ENCODE measurements around the gene ATP2A2.
"Not testable (repeated sequence)": the region's sequence is repeated elsewhere in the genome, so short reads cannot be mapped to it uniquely, and the experiment has no call there.

Gene ATP2A2

DNA sequence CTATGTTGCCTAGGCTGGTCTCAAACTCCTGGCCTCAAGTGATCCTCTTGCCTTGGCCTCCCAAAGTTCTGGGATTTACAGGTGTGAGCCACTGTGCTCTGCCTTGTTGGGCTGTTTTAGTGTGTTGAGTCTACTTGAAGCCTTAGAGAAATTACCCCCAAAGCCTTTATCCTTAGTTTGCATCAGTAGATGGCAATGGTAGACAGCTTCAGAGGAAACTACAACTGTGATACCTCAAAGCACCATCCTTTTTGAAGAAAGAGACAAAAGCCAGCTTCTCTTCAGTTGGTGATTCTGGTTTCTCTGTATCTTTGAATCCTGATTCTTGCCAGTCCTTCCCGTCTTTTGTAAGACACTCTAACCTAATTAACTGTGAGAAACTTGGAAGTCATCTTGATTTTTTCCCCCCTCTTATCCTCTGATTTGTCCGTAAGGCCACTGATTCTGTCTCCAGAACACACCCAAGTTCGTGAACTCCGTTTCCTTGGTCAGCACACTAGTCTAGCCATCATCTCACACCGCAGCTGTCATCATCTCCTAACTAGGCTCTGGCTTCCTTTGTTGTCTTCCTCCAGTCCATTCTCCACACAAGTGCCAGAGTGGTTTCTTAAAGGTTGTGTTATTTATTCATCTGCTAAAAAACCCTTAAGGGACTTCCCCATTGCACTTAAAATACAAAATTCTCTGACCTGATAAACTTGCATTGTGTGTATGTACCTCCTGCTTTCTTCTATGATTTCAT lies 20.2 kb downstream of the ATP2A2 start:
- DNase-seq: no peak

DNA sequence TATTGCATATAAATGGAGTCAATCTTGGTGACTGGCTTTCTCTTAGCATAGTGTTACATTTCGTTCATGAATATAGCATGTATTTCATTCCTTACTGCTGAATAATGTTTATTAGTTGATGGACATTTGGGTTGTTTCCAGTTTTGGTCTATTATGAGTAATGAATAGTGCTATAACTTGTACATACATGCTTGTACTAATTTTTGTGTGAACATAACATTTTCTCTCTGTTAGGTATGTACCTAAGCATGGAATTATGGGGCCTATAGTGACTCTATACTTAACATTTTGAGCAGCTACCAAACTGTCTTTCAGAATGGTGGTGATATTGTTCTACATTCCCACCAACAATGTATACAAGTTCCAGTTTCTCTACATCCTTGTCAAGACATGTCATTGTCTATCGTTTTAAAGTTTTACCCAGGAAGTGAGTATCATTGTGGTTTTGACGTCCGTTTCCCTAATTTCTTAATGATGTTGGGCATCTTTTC lies 23.1 kb downstream of the ATP2A2 start:
- no peak for DNase-seq

DNA sequence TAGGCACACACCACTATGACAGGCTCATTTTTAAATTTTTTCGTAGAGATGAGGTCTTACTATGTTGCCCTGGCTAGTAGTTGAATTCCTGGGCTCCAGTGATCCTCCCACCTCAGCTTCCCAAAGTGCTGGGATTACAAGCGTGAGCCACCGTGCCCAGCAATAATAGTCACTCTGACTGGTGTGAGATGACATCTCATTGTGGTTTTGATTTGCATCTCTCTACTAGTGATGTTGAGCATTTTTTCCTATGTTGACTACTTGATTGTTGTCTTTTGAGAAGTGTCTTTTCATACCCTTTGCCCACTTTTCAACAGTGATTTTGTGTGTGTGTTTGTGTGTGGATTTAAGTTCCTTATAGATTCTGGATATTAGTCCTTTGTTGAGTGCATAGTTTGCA lies 26.3 kb downstream of the ATP2A2 start:
- no peak for DNase-seq

DNA sequence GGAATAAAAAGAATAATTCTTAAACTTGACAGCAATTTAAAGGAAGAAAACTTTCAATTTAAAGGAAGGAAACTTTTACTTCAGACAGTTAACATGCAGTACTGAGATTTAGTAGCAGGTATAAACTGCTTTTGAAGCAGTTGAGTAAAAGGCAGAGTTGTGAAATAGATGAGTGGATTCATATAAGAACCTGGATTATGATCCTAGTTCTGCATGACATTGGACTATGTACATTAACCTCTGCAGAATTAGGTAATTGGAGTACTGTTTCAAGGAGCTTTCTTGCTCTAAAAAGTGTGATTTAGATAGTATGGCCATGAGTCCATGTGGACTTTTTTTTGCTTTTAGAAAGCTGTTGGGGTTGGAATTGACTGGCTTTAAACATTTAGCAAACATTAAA lies 29.7 kb downstream of the ATP2A2 start:
- no peak for DNase-seq

DNA sequence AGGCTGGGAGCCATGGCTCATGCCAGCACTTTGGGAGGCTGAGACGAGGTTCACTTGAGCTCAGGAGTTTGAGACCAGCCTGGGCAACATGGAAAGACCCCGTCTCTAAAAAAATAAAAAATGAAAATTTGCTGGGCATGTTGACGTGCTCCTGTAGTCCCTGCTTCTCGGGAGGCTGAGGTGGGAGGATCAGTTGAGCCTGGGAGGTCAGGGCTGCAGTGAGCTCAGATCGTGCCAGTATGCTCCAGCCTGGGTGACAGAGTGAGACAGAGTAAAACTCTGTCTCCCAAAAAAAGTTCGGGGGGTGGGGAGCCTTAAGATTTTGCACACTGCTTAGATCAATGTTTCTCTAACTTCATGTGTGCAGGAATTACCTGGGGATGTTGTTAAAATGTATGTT lies 30.9 kb downstream of the ATP2A2 start:
- DNase-seq: no peak

DNA sequence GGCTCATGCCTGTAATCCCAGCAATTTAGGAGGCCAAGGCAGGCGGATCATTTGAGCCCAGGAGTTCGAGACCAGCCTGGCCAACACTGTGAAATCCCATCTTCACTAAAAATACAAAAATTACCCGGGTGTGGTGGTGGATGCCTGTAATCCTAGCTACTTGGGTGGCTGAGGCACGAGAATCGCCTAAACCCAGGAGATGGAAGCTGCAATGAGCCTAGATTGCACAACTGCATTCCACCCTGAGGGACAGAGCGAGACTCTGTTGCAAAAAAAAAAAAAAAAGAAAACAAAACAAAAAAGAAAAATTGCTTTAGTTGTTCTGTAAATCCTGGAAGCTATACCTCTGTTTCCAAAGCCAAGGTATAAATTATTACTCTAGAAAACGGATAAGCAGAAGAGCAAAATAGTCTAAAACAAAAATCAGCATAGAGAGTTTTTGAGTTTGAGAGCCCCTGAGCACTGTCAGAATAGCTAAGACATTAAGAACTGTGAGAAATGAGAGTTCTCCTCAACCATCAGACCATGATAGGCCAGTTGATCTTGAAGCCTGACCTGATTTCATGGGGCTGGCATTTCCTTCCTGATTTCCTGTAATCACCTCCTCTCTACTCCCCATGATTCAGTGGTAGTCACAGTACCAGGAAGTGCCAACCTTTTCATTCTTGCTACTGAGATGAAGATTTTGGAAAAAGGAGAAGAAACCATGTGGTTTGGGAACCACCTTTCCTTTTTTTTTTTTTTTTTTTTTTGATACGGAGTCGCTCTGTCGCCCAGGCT lies 31.7 kb downstream of the ATP2A2 start:
- DNase-seq: no peak

DNA sequence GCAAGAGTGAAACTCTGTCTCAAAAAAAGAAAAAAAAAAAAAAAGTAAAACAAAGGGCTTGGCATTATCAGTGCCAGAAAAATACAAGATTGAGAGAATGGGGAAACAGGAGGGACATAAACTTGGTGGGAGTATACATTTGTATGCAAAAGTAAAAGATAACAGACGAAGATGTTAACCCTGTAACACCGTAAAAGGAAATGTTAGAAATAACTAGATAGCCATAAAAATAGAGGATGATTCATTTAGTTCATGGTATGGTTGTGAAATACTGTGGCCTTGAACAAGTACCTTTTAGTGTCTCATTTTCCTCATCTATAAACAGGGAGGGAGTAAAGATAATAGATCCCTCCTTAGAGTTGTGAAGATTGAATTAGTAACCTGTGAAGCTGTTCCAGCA lies 33.3 kb downstream of the ATP2A2 start:
- no peak for DNase-seq

DNA sequence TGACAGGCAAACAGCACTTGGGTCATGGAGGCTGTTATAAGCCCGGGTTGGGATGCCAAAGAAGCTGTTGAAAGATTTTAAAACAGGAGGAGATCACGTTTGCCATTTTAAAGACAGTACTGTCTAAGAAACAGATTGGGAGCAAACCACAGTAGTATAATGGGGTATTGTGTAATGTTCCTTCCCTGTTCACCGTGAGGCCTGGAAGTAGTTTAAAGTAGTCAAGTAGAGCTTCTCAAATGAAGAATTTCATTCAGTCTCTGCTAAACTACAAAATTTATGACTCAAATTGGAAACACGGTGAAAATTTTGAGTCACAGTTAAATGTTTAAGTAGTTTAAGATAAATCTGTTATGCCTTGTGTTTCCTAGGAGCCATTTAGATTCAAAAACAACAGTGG lies 35.8 kb downstream of the ATP2A2 start:
- DNase-seq: no peak

DNA sequence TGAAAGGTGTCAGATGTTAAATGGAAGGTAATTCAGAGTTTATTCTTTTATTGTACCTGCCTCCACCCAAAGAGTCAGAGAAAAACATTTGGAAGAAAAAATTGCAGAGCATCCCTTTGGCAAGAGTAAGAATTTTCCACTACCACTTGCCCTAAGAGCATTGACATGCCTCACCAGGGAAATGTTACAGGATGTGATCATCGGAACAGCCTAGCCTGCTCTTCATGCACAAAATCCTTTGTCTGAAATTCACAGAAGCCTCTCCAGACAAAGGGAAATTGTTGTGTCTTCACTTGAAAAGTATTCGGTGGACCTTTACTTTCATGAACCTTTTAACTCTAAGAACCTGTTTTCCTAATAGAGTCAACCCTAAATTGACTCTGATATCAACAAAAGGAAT lies 36.9 kb downstream of the ATP2A2 start:
- DNase-seq: no peak

DNA sequence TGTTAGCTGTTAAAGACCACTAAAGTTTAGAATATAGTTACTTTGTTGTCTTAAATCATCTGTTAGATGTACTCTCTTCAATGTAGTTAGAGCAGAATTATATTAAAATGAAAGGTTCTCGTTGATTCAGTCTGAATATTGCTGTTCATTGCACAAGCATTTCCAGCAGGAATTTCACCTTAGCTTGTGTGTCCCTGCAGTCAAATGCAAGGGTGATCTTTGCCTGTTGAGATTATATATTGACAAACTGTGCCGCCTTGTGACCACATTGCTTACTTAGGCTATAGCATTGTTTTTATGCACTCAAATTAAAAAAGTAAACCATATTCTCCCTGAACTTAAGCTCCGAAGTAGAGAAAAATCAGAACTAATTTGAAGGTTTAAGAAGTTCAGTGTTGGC lies 39.5 kb downstream of the ATP2A2 start:
- DNase-seq: no peak

DNA sequence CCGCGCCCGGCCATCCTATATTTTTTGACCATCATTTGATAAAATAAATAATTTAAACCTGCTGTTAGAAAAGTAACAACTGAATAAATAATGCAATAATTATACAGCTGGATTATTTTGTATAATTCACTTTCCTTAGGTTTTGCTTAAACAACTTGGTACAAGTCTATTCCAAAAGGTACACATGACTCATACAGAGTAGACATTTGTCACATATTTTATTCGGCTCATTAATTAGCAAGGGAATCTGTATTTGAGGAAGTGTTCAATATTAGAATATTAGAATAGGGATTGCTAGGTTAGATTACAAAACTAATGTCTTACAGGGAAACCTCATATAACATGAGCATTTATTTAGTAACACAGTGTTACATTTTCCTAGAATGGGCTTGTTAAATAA lies 48.7 kb downstream of the ATP2A2 start:
- no peak for DNase-seq

DNA sequence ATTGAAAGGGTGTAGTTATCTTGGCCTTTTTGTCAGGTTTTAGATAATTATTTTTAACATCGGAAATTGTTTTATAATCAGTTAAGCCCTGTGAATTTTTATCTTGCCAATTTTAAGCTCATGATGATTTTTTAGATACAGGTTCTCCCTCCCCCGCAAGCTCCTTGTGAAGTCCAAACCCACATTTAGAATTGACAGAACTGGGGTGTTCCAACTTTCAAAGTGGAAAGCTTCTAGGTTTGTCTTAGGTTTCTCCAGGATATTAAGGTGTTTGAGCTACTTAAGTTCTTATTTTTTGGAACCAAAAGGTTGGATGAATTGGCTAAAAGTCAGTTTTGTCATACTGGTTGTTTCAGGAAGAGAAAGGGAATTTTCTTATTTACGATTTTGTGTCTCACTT lies 49.1 kb downstream of the ATP2A2 start:
- no peak for DNase-seq

DNA sequence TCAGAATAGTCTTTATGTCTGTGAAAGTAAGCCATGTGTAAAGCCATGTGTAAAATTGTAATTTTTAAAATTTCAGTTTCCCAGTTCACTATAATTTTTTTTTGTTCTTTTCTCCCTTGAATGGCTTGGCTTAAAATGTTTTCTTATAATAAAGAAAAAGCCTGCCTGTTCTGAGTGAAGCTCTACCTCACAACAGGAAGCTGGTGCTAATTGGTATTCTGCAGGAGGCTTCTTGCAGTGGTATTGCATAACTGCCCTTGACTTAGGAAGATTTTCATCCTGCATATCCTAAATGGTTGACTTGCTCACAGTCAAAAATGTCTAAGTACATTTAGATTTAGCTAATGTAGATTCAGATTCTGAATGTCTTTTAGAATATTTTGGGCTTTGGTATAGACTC lies 49.5 kb downstream of the ATP2A2 start:
- DNase-seq: no peak

DNA sequence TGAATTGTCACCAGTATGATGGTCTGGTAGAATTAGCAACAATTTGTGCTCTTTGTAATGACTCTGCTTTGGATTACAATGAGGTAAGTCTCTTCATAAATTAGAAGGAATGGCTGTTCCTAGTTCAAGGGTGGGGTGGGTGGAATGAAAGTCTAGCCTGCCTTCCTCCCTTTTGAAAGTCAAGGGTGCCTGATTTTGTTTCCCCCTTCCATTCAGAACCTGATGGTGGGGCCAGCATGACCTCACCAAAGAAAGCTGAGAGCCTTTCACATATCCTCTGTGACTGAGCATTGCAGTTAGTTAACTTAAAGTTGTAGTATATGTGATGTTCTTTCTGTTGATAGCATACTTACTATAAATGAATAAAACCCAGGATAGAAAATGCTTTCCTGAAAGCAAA lies 52.2 kb downstream of the ATP2A2 start:
- no peak for DNase-seq

DNA sequence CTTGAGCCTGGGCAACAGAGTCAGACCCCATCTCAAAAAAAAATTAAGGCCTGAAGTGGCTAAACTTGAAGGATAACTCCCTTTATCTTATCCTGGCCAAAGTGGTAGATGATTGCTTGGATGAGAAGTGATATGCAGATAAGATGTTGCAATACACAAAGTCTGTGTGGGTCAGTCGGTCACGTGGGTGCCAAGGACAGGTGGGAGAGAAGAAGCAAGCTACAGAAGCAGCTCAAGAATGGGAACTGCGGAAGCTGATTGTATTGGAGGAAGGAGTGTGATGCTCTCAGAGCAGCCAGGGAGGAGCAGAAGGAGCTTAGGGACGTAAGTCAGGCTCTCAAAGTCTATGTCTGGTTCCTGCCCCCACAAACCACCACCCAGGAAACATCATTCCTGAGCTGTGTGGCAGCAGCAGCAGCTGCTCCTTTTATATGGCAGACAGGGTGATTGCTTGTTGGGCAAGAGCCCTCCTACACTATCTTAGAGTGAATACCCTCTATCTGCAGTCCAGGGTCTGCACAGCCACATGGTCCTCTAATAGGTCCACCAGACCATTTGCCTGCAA lies 54.5 kb downstream of the ATP2A2 start:
- DNase-seq: no peak

DNA sequence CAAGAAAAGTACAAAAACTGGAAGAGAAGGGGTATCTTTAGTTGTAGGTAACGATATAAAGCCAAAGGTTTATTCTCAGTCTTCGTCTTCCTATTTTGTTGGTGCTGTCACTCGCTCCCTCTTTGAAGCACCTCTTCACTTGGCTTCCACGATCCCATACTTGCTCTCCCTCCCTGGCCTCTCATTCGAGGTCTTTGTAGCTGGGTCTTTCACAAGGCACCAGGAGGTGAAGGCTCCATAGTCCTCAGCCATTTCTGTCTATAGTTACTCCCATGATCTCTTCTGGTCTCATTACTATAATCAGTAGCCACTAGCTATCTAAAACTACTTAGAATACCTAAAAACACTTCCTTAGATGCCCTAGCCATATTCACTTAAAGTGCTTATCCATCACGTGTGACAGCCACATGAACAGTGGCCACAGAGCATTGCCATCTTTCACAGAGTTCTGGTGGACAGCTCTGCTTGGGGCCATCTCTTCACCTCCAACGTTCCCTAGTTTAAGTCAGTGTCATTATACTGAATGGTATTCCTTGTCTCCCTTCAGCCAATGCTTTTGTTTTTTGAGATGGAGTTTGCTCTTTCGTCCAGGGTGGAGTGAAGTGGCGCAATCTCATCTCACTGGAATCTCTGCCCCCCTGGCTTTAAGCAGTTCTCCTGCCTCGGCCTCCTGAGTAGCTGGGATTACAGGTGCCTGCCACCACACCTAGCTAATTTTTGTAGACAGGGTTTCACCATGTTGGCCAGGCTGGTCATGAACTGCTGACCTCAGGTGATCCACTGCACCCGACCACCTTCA lies 57.1 kb downstream of the ATP2A2 start:
- no peak for DNase-seq

DNA sequence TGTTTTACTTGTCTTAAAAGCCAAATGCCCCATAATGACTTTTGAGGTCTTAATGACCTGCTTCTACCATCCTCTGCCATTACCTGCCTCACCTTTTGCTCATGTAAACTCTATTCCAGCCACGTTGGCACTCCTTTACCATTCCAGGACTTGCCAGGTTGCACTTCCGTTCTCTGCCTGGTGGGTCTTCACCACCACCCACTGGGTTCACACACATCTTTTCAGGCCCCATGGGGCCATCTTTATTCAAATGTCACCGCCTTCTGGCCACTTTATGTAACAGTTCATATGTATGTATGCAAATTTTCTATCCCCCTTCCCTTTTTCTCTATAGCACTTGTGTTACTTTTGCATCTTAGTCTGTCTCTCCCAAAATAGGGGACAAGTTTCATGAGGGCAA lies 57.7 kb downstream of the ATP2A2 start:
- no peak for DNase-seq

DNA sequence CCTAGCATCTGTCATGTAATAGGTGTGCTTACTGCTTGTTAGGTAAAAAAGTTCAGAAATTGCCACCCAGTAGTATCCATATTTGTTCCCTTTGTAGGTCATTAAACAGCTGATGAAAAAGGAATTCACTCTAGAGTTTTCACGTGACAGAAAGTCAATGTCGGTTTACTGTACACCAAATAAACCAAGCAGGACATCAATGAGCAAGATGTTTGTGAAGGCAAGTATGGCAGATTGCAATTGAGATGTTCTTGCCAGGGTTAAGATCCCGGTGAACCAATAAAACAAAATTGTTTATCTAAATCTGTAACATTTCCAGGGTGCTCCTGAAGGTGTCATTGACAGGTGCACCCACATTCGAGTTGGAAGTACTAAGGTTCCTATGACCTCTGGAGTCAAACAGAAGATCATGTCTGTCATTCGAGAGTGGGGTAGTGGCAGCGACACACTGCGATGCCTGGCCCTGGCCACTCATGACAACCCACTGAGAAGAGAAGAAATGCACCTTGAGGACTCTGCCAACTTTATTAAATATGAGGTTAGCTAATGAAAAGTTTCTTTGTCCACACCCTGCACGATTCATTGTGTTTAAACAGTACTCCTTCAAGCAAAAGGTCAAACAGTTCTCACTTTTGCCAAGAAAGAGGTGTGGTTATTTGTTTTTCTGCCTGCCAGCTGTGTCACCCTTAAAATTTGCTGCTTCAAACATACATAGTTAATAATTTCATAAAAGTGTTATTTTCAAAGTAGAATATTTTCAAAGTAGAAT lies 58.3 kb downstream of the ATP2A2 start:
- no peak for DNase-seq

DNA sequence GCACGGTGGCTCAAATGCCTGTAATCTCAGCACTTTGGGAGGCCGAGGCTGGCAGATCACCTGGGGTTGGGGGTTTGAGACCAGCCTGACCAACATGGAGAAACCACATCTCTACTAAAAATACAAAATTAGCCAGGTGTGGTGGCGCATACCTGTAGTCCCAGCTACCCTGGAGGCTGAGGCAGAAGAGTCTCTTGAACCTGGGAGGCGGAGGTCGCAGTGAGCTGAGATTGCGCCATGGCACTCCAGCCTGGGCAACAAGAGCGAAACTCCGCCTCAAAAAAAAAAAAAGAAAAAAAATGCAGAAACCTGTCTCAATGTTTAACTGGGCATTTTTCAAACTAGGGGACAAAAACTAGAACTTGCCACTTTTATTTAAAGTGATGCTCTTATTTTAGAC lies 59.2 kb downstream of the ATP2A2 start:
- DNase-seq: not testable (repeated sequence)

DNA sequence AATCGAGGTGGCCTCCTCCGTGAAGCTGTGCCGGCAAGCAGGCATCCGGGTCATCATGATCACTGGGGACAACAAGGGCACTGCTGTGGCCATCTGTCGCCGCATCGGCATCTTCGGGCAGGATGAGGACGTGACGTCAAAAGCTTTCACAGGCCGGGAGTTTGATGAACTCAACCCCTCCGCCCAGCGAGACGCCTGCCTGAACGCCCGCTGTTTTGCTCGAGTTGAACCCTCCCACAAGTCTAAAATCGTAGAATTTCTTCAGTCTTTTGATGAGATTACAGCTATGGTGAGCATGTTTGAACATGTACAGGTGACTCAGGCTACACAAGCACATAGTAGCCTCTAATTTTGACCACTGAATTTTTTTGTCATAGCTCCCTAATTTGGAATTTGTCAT lies 59.7 kb downstream of the ATP2A2 start:
- DNase-seq: no peak

DNA sequence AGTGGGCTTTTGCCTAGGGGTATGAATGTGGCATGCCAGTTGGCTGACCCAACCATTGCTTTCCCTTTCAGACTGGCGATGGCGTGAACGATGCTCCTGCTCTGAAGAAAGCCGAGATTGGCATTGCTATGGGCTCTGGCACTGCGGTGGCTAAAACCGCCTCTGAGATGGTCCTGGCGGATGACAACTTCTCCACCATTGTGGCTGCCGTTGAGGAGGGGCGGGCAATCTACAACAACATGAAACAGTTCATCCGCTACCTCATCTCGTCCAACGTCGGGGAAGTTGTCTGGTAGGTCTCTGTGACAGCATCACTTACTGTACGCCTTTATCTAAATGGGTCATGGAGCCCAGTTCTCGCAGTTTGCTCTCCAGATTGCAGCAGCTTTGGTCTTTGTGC lies 61.1 kb downstream of the ATP2A2 start:
- DNase-seq: no peak

DNA sequence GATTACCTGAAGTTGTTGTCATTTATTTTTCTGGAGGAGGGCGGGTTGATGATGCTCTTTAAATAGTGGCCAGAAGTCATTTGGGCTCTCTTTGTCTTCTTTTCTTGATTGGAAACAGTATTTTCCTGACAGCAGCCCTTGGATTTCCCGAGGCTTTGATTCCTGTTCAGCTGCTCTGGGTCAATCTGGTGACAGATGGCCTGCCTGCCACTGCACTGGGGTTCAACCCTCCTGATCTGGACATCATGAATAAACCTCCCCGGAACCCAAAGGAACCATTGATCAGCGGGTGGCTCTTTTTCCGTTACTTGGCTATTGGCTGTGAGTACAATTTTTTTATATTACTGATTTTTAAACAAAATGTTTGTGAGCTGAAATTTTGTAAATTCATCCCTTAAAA lies 62.1 kb downstream of the ATP2A2 start:
- DNase-seq: no peak
